ENCODE measurements around the gene SCAMP3.

SCAMP3 gene

DNA sequence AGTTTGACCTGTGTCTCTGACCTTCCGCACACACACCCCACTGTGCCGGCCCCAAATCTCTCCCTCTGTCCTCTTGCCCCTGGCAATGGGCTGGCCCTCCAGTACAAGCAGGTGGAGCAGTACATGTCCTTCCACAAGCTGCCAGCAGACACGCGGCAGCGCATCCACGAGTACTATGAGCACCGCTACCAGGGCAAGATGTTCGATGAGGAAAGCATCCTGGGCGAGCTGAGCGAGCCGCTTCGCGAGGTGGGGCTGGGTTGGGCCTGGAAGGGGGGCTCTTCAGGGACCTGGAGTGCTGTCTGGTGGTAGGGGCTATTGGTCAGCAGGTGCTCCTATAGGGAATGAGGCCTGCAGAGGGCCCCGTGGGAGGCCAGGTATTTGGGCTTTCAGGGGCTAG lies 22.9 kb upstream of the SCAMP3 start:
- no peak for DNase-seq

DNA sequence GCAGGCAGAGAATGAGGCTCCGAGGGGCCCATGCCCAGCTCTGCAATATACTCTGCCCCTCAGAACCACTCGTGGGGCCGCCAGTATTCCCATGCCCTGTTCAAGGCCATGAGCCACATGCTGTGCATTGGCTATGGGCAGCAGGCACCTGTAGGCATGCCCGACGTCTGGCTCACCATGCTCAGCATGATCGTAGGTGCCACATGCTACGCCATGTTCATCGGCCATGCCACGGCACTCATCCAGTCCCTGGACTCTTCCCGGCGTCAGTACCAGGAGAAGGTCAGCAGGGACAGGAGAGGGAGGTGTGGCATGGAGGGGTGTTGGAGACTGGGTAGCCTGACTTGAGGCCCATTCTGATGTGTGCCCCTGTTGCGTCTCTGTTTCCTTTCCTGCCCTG lies 22.3 kb upstream of the SCAMP3 start:
- no peak for DNase-seq

DNA sequence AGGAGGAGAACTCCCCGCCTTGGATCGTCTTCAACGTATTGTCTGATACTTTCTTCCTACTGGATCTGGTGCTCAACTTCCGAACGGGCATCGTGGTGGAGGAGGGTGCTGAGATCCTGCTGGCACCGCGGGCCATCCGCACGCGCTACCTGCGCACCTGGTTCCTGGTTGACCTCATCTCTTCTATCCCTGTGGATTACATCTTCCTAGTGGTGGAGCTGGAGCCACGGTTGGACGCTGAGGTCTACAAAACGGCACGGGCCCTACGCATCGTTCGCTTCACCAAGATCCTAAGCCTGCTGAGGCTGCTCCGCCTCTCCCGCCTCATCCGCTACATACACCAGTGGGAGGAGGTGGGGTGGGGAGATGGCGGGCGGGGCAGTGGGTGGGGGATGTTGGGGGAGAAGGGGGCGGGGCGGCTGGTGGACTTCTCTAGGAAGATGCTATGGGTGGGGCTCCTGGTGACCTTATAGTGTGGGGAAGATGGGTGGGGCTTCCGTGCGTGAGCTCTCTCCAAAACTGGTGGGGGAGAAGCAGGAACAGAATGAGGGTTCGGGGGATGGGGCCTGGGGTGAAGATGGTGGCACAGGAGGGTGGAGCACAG lies 20.4 kb upstream of the SCAMP3 start:
- DNase-seq: no peak

DNA sequence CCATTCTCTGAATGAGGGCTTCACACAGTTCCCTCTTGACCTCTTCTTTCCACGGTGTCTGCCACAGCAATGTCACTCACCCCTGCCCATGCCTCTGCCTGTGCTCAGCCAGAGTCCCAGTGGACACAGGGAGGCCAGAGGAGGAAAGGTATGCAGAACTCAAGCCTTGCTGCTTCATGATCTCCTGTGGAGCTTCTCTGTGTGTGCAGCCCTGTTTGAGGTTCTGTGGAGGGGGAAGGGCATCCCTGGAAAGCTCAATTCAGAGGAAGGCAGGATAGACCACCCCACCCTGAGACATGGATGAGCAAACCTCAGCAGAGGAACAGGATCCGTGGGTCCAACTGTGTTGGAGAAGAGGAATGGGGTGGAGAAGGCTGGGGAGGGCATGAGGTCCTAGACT lies 17.1 kb upstream of the SCAMP3 start:
- DNase-seq: no peak

DNA sequence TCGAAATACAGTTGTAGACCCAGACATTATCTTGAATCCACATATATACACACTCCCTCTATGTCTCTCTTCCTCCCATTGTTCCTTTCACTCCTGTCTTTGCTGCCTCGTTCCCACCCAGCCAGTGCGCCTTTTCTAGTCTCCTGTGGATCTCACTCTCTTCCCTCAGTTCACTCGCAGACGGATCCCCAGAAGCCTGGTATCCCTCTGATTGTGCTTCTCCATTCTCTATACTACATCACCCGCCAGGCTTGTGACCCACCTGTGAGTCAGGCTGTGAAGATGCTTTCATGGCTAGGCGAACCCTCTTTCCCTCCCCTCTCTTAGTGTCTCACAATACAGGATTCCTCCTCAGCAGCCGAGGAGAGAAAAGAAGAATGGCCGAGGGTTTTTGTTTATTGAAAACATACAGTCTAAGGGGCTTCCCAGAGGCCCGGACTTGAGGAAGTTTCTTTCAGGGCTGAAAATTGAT lies 16.6 kb upstream of the SCAMP3 start:
- DNase-seq: no peak

DNA sequence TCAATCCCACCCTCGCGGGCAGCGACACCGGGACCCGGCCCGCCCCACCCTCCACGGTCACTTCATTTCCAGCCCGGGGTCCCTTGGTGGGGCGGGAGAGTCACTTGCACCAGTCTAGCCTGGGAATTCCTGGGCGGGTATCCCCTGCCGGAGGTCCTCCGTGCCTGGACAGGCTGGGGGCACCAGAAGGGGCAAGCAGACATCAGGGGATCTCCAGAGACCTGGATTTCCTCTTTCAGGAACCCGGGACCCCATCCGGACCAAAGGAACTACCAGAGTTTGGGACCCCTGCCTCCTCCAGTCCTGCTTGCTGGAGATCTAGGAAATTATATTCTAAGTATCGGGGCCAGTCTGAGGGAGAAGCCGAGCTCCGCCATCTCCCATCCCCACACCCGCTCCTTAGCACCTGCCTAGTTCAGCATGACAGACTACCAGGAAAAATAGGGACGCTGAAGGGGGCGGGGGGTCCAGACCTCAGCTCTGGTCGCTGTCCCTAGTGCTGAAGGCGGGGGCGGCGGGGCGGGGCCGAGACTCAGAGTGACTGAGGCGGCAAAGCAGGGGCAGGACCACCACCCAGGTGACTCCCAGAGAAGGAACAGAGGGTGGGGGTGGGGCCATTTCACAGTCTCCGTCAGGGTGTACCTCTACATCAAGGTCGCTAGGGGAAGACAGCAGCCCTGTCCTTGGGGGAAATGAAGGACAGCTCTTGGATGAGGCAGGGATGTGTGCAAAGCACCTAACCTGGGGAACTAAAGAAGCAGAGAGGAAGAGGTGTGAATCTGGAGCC lies 15.9 kb upstream of the SCAMP3 start:
- DNase-seq: peak; percentile 51 to 70

DNA sequence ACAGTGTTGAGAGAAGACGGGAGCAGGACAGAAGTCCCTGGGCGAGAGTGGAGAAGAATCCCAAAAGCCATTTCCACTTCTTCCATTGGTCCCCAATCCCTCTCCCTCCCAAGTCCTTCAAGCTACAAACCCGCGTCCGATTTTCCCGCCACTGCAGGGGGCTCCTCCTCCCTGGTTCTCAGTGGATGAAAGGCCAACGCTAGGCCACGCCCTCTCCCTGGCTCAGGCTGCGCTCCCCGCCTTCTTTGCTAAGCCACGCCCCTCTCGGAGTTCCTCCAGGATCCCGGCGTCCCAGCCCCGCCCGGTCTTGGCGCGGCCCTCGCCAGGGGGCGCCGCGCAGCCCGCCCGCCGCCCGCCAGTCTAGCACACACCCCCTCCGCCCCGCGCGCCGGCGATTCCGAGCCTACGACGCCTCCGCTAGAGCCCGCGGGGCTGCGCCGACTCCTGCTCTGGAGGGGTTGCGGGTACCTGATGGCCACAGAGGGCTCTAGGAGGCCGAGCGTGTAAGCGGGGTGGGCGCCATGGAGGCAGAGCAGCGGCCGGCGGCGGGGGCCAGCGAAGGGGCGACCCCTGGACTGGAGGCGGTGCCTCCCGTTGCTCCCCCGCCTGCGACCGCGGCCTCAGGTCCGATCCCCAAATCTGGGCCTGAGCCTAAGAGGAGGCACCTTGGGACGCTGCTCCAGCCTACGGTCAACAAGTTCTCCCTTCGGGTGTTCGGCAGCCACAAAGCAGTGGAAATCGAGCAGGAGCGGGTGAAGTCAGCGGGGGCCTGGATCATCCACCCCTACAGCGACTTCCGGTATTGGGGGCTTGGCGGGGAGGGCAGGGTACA lies 15.1 kb upstream of the SCAMP3 start, which contains the start of gene HCN3:
Gene HCN3 (plus strand): TSS at position 394 of the 832 bp plus-strand sequence. CDS start 128 bp downstream, at position 522.
- DNase-seq: peak; percentile 88 to 97

DNA sequence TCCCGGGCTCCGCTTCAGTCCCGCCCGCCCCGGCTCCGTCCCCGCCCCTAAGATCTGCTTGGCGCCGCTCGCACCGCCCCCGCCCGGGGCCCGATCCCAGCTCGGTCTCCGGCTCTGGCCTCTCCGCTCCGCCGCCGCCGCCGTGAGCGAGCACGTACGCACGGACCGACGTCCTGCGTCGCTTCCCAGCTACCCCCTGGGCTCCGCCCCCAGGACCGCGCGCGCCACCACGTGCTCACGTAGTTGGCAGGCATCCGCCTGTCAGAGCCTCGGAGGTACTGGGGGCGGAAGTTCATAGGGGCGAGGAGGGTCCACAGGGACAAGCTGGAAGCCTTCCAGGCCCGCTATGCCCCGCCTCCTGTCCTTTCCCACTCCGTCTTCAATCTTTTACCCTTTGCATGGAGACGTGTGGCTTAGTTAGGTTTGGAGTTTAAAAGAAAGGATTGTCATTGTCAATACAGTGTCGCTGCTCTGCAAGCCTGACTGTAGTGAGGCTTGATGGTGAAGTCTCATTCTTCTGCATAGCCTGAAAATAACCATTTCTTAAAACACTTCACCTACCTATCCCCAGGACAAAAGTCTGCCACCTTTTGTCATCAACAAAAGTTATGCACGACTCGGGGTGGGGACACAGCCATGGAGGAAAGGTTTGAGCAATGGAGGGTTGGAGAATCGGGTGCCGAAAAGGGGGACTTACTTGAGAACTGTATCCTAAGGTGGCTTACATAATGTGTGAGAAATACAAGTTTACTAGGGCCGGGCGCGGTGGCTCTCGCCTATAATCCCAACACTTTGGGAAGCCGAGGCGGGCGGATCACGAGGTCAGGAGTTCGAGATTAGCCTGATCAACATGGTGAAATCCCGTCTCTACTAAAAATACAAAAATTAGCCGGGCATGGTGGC lies 11.4 kb upstream of the SCAMP3 start, which contains the start of gene CLK2:
Gene CLK2 (minus strand): TSS at position 162 of the 903 bp plus-strand sequence. CDS start 2,527 bp downstream, outside the sequence.
- DNase-seq: peak; percentile 92 to 95

DNA sequence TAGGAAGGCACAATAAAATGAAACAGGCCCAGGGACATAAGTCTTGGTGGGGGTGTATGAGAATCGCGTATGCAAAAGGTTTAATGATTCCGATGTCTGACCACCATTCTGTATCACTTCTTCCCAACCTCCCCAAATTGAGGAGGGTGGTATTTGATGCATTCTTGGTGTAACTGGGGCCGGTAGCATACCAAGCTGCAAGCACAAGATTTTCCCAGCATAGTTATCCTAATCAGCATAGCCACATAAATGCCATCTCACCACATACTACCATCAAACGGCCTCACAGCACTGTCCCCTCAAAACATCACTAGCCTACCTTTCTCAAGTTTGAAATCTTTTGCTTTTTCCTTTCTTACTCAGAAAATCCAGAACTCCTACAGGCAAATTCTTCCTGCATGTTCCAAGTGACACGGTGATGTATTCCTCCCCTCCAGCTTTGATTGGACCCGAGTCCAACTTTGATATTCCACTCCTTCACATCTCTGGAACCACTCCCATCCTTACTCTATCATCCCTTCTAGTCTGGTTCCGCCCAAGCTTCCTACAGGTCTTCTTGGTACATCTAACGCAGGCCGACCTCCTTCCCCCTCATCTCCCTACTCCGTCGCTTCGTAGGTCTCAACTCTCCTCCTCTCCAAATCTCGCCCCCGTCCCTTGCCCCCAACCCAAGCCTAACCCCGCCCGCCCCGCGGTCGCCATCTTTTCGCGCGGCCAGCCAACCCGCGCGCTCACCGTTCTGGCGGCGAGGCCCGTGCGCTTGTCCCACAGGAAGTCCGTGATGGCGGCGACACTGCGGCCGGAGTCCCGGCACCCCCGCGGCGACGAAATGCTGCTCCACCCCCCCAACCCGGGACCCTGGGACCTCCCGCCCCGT lies 10.5 kb upstream of the SCAMP3 start:
- DNase-seq: peak in 1 of 2 experiments; percentile 51

DNA sequence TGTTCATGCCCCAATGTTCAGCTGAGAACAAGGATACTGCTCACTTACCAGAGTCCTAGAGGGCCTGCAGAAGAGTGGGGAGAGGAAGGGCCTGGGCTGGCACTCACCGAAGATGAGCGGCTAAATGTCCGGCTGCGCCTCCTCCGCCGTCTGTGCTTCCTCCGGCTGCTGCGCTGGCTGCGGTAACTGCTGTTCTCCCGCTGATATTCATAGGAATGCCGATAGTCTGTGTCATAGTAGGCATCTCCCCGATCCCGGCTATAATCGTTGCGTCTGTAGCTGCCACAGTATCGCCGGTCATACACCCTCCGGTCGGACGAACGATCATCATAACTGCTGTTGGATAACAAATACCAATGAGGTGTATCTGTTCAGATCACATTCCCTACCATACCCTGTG lies 7.2 kb upstream of the SCAMP3 start:
- no peak for DNase-seq

DNA sequence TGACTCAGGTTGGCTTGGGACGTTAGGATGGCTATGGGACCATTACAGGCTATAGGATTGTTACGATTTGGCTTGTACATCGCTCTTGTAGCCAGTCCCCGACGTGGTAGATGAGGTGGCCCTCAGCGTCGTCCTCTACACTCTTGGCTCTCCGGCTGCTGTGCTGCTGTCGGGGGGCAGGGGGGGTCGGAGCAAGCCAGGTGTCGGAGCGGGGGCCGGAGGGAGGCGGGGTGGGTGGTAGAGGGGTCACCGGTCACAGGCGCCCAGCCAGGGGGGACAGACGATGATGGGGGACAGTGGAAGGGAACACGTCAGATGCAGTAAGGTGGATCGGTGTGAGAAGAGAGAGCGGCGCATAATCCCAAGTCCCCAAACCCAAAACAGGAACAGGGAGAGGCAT lies 6.5 kb upstream of the SCAMP3 start:
- no peak for DNase-seq

DNA sequence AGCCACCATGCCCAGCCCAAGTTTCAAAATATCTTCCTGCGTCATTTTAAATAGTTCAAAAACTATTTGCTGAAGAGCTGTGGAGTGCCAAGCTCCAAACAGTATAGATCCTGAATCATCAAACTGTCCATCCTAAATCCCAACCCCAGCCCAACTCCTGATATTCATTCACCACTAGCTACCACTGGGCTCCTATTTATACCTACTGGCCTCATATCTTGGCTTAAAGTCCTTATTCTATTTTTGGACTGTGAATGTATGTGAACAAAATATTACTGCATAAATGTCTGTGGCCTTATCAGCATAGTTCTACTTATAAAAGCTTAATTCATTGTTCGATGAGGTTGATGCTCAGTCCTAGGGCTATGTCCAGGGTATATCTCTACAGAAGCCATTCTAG lies 5.2 kb upstream of the SCAMP3 start:
- no peak for DNase-seq

DNA sequence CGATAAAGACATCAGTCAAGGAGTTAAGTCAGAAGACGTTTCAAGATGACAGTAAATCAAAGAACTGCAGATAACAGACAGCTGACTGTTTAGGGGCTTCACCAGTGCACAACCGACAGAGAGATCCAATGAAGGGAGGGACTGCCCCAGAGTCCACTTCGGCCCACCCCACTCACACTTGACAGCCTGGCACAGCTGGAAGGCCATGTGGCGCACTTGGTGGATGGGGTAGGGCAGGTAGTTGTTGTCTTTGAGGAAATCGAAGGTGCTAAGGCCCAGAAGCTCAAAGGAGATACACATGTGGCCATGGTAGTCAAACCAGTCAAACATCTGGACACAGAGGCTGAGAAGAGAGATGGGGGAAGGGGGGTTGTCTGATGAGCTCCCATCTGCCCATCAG lies 4.4 kb upstream of the SCAMP3 start:
- DNase-seq: no peak

DNA sequence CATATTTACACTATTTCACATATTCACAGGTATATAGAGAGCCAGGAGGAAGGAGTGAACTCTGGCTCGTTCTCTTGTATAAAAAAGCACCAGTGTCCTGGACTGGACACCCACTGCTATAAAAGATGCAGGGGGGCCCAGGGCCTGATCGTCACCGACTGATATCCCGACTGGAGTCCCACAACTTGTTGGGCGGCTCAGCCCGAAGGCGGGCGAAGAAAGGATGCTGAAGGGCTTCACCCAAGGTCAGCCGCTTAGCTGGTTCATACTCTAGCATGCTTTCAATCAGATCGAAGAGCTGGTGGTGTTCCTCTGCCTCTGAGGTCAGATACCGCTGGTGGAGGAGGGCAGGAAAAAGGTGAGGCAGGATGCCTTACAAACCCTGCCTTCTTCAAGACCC lies 907 bp upstream of the SCAMP3 start:
- DNase-seq: no peak

DNA sequence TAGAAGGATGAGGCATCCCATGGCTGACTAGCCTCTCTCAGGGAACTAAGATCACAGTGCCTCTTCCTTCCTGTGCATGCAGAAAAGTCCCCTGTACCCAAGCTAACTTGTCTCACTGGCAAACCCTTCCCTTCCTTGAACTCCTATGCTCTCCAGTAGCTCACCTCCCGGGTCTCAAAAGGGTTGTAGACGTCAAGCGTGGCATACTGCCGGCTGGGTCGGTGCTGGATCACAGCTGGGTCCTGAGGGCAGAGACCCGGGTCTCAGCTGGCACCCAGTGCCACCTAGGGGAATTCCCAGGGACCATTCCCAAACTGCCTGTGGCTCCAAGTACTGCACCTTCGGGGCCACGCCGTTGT lies 688 bp downstream of the SCAMP3 start:
- peak in 1 of 2 experiments; percentile 58 for DNase-seq

DNA sequence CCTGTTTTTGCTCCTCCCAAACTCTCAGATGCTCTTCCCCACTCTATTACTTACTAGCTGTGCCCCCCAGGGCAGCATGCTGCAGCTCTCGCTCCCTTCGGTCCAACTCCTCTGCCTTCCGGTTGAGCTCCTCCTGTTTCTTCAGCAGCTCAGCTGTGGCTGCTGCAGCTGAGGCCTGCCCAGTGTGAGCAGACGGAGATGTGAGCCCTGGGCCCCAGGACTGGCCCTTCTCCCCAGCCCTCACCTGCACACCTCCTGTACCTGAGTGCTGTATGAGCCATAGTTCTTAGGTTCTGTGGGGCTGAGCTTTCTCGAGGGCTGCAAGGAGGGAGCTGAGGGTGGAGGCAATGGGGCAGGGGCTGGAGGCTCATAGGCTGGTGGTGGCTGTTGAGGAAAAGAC lies 1.9 kb downstream of the SCAMP3 start:
- no peak for DNase-seq

DNA sequence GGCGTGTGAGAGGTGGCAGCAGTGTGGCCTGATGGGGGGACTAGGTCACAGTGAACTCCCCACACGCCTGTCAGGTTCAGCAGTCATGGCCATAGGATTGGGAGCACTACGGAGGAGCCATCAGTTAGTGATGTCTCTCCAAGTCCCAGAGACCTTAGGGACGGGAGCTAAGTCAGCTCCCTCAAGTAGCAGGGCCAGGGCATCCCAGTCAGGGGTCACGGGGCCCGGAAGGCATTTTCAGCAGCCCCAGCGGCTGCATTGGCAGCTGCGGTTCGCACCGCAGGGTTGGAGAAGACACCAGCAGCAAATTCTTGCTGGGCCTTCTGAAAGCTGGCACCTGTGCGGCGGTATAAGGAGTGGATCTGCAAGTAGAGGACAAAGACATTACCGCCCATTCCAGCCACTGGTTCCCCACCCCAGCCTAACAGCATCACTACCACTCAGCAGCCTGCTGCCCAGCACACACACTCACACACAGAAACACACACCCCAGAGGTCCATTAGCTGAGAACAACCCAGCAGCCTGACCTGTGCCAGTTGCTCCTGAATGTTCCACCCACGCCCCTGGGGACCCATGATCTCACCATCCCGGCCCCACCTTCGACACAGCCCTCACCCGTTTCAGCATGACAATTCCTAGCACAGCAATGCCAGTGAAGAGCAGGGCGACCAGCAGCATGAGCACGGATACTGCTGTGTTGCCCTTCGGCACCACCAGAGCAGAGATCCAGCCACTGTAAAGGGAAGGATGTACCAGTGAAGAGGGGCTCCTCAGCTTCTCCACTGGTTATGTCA lies 5.9 kb downstream of the SCAMP3 start:
- DNase-seq: no peak

DNA sequence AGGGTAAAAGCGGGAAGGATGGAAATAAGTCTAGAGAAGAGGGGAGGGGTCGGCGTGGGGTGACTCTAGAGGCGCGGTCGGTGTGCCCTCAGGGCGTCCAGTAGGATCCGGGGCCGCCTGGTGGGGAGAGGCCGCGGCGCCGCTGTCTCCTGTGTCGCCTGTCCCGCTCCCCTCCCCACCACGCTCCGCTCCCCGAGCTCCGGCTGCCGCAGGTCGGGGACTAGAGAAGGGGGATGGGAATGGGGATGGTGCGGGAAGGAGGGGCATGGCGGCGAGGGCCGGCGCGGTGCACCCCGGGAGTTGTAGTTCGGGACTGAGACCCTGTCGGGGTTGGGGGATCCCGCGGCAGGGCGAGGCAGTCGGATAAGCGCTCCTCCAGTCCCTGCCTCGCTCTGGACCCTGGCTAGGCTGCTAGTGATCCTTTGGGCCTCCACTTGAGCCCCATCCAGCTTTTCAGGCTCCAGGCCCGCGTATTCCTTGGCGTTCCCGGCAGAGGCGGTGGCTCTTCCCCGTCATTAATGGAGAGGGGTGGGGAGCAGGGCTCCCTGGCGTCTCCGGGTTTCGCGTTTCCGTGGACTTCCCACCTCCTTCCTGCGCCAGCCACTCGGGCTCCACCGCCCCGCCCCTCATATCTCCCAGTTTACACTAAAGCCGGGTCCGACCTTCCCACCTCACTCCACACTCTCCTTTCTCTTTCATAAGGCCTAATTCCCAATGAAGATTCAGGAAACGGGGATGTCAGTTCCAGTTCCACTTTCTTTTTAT lies 6.7 kb downstream of the SCAMP3 start, which contains the start of gene ENTREP3:
Gene ENTREP3 (minus strand): TSS at position 241 of the 765 bp plus-strand sequence. CDS start 606 bp downstream, outside the sequence.
- peak; percentile 66 to 80 for DNase-seq

DNA sequence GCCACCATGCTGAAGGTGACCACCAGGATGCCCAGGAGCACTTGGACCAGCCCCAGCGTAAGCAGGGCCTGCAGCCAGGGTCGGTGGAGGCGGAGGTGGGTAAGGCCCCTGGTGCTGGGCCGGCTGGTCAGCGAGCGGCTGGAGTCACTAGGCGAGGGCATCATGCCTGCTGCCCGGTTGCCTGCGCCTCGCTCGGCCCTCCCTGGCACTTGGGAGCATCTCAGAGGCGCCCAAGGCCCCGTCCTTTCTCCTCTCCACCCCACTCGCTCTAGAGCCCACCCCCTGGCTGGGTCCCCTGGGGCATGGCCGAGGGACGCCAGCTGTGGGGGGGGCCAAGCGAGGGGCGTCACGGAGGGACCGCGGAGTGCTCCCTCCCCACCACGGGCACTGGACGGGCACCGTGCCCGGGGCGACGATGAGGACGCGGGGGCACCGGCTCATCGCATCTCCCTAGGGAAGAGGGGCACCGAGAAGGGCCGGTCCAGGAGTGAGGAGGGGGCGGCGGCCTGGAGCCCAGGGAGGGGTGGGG lies 7.4 kb downstream of the SCAMP3 start:
- peak in 1 of 2 experiments; percentile 29 for DNase-seq
